ENCODE measurements around the gene DCLK2. TPM values are rescaled to one million over a fixed set of nuclear protein-coding genes. Genes with fewer than 3 reads are reported as not detected.

Gene DCLK2
- total RNA-seq, 1 donor from 2014 or later, result 4.3 TPM

- no peak for DNase-seq (ENCODE audit: low spot score)
Observed at GRCh38 chr4:150236626-150237025, 158.4 kb downstream of the DCLK2 start.

- no peak for DNase-seq (ENCODE audit: low spot score)
Observed at GRCh38 chr4:150237110-150237872, 159.0 kb downstream of the DCLK2 start.

DNA sequence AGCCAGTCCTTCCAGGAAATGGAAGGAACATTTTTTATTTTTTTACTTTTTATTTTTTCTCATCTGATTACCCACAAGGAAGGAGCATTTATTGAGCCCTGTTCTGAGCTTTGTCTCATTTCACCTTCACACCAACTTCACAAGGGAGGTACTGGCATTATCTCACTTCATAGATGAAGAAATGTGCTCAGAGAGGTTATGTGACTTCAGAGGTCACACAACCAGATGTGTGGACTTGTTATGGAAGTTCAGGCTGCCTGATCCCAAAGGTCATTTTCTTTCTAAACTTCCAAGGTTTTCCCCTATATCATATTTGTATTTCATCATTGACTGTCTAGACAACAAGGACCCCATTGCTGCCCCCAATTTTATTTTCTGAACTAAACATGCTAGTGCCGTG, 160.3 kb downstream of the DCLK2 start:
- DNase-seq (ENCODE audit: low spot score), result no peak

- no peak for DNase-seq (ENCODE audit: low spot score)
Observed at GRCh38 chr4:150240011-150240410, 161.8 kb downstream of the DCLK2 start.

GRCh38 chr4:150242820-150243458, 164.7 kb downstream of the DCLK2 start:
- DNase-seq (ENCODE audit: low spot score), result no peak

- DNase-seq (ENCODE audit: low spot score), result no peak
Observed at GRCh38 chr4:150243932-150244331, 165.7 kb downstream of the DCLK2 start.

DNA sequence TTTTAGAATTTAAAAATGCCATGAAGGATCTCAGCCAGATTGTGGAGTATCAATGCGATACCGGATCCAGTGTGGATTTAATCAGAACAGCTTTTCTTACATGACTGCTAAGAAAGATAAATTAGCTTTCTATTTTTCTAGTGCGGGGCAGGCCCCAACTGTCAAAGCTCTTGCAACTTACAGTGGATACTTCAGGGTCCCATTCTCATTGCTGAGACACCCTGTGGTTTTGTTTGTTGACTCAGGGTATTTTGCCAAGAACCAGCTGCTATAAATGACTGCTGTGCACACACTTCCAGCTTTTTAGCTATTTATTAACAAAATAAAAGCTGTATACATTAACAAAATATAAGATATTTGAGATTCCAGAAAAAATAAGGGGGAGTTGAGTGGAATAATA, 166.4 kb downstream of the DCLK2 start:
- no peak for DNase-seq (ENCODE audit: low spot score)

DNA sequence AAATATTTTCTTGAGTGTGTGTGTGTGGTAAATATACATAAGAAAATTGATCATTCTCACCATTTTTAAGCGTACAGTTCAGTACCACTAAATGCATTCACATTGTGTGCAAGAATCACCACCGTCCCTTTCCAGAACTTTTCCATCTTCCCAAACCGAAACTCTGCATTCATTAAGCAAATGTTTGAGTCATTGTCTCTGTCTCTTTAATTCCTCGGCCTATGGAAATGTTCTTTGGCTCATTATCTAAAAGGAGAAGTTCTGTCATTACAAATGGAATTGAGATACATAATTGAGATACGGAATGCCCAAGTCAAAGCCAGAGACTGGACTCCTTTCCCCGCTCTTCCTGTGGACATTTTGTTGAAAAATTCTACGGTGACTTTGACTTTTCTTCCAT, 168.9 kb downstream of the DCLK2 start:
- DNase-seq (ENCODE audit: low spot score), result no peak

DNA sequence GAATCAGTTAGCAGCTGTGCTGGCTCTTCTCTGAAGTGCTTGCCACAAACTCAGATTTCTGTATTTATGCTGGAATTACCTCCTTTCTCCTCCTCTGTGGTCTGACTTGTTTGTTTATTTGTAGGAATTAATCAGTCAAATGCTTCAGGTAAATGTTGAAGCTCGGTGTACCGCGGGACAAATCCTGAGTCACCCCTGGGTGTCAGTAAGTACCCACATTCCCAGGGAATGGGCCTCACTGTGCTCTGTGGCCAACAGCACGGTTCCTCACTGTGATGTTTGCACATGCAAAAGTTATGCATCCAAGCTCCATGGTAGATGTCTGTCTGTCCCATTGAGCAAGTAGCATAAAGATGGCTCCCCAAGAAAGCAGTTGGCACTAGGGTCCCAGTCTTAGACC, 169.9 kb downstream of the DCLK2 start:
- no peak for DNase-seq (ENCODE audit: low spot score)

GRCh38 chr4:150250293-150250997, 172.2 kb downstream of the DCLK2 start:
- DNase-seq (ENCODE audit: low spot score), result no peak

DNA sequence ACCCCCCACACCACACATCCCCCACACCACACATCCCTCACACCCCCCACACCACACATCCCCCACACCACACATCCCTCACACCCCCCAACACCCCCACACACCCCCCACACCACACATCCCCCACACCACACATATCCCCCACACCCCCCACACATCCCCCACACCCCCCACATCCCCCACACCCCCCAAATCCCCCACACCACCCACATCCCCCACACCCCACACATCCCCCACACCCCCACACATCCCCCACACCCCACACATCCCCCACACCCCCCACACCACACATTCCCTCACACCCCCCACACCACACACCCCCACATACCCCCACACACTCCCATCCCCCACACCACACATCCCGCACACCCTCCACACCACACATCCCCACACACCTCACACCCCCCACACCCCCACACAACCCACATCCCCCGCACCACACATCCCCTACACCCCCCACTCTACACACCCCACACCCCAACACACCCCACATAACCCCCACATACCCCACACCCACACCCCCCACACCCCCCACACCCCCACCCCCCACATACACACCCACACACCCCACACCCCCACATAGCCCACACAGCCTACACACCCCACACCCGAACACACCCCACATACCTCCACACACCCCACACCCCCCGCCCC, 172.9 kb downstream of the DCLK2 start:
- no peak for DNase-seq (ENCODE audit: low spot score)

DNA sequence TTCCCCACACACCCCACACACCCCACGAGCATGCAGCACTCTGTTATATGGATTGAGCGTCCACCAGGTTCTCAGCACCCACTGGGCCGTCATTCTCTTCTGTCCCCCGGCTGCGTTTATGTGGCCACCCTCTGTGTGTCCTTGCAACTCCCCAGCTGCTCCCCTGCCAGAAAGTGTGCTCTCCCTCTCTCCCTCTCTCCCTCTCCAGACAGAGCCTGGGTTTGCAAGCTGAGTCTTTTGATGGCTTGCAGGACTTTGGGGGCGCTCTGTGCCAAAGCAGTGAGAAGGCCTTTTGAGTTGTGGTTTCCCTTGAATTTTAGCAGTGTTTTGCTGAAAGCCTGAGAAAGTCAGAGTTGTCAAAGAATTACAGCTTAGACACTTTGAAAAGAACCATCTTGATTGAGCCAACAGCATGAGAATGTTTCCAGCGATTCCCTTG, 173.5 kb downstream of the DCLK2 start:
- DNase-seq (ENCODE audit: low spot score), result no peak

- DNase-seq (ENCODE audit: low spot score), result no peak
Observed at GRCh38 chr4:150252306-150252705, 174.1 kb downstream of the DCLK2 start.

GRCh38 chr4:150252741-150253140, 174.5 kb downstream of the DCLK2 start:
- no peak for DNase-seq (ENCODE audit: low spot score)

DNA sequence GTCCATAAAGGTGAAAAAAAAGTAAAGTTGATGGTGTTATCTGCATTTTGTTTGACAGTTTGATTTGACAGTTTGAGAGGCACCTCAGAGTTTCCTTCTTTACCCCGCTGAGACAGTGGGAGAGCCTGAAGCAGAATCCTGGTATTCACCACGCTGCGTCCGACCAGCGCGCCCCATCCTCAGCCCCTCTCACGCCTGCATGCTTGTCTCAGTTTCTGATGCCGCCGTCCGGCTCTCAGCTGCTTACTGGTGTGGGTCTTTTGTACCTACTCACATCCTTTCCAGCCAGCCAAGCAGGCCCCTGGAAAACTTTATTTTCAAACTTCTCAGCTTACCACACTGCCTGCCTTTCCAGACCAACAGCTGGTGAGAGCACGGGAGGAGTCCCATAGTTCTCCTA, 175.2 kb downstream of the DCLK2 start:
- no peak for DNase-seq (ENCODE audit: low spot score)

DNA sequence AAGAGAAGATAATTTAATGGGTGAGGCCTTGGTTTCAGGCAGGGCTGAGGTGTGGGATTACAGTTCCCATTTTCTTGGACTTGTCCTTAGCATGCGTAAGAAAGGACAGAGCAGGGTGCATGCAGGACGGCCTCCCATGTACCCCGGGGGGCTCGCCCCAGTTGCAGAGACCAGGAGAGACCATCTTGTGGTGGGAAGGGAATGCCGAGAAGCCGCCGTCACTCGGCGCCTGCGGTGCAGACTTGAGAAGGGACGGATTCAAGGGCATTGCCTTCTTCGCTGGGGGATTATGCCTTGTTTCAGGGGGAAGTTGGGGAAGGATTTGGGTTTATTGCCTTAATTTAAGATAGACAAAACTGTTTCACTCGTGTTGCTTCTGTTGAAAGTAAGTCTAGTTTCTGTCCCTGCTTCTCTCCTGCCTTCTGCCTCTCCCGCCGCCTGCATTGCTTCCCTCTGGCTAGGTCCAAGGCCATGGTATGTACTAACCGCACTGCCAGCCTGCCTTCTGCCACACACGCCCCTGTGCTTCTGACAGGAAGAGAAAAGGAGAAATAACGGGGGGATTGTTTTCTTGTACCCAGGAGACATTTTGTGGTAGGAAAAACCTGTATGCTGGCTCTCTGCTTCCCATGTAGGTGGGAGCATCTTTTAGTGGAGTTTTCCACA, 175.9 kb downstream of the DCLK2 start:
- DNase-seq (ENCODE audit: low spot score), result no peak

DNA sequence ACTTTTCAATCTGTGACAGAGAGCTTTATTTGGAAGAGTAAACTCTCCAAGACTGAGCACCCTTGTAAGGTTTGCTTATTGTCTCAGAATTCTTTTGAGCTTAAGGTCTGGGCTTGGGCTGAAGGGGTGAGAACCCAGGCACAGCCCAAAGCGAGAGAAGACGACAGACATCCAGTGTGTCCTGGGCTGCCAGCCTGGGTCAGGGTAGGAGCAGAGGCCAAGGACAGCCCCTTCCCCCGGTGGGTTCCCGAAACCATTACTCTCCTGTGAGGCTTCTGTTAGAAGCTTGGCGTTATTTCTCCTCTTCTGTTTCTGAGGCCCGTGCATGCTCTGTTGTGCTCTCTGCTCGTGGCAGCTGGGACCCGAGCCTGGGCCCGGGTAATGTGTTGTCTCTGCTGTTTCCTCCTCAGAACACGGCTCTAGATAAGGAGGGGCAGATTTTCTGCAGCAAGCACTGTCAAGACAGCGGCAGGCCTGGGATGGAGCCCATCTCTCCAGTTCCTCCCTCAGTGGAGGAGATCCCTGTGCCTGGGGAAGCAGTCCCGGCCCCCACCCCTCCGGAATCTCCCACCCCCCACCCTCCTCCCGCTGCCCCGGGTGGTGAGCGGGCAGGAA, 177.5 kb downstream of the DCLK2 start:
- no peak for DNase-seq (ENCODE audit: low spot score)

DNA sequence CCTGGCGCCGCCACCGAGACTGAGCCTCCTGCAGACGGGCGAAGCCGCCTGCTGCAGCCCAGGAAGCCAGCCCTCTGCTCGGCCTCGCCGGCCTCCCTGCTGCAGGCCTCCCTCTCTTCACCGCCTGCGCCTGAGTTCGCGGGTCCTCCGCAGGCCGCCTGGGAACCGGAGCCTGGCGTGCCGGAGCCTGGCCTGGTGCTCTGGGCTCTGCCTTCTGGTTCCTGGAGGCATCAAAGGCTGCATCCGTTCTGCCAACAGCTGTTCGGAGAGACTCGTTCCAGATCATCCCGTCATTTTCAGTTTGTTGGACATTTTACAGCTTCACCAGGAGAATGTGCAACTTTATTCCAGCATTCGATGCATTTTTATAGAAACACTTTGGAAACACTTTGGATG, 178.0 kb downstream of the DCLK2 start:
- DNase-seq (ENCODE audit: low spot score), result no peak

- no peak for DNase-seq (ENCODE audit: low spot score)
Observed at GRCh38 chr4:150256841-150257730, 178.8 kb downstream of the DCLK2 start.

DNA sequence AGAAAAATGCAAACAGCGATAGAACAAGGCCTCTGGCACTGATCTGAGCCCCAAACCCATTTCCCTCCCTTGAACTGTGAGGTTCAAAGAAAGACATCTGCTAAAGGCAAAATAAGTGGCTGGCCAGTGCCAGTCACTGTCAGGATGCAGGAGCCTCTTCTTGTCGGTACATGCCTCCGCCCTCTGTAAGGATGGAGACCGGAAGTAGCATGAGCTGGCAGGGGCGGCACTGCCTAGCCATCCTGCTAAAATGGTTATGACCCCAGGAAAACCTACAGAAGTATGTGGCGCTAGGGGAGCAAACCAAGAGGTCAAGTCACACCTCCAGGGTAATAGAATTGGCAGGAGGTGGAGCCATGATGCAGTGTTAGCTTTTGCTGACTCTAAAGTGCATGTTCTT, 180.3 kb downstream of the DCLK2 start:
- DNase-seq (ENCODE audit: low spot score), result no peak
